Testis (tissue), 2 donors: ENCODE measurements around the gene IL31RA.

ENCODE experiments used
- CTCF ChIP-seq, 3 experiments: fragments of 450-650 bp in 2 of 3; fragments of 200-600 bp in 1 of 3; sonication (generic) in 1 of 3; IDR thresholded peaks; one replicate each; pipeline ENCODE4 v1.5.1; 2016 to 2019; ENCODE audit warnings: antibody characterized with exemption in 3 of 3, mild to moderate bottlenecking in 2 of 3, moderate library complexity in 1 of 3
- POLR2A ChIP-seq: fragments of 450-650 bp; IDR thresholded peaks from one replicate; pipeline ENCODE4 v1.6.1; 2017; ENCODE audit warnings: antibody characterized with exemption, mild to moderate bottlenecking, moderate library complexity

GRCh38 chr5:55919625-55920024 lies 68.5 kb downstream of the IL31RA start:
- TF ChIP-seq POLR2A (no peak), CTCF (IDR thresholded peaks at IDR 0.05) (no peak)
